Smooth muscle cell (in vitro differentiated cells): Measurements from ENCODE around the gene ADAMTSL1. TPM values are rescaled to one million over a fixed set of nuclear protein-coding genes. Genes with fewer than 3 reads are reported as not detected.

Experiments used
- DNase-seq: peaks from one replicate; lab custom pipeline; 2025; ENCODE audit not compliant: unreplicated experiment; lab: John Stamatoyannopoulos, UW
- H2AFZ ChIP-seq: fragments of 200-600 bp; sonication (generic); 2 replicates; pipeline ENCODE4 v1.6.0; 2016; ENCODE audit warnings: antibody characterized with exemption, low read depth, mild to moderate bottlenecking
- H3F3A ChIP-seq: fragments of 200-600 bp; sonication (generic); 2 replicates; pipeline ENCODE4 v1.6.0; 2017; ENCODE audit warnings: antibody characterized with exemption, low read depth
- H3K27ac ChIP-seq: fragments of 200-600 bp; sonication (generic); 2 replicates; pipeline ENCODE4 v1.5.1; 2016; ENCODE audit warnings: low read depth, mild to moderate bottlenecking
- H3K27me3 ChIP-seq: fragments of 200-600 bp; sonication (generic); 2 replicates; pipeline ENCODE4 v1.6.1; 2016; ENCODE audit warnings: low read depth, mild to moderate bottlenecking
- H3K36me3 ChIP-seq: fragments of 200-600 bp; sonication (generic); 2 replicates; pipeline ENCODE4 v1.5.1; 2016; ENCODE audit warnings: low read depth
- H3K4me1 ChIP-seq: fragments of 200-600 bp; sonication (generic); 2 replicates; pipeline ENCODE4 v1.5.1; 2016; ENCODE audit warnings: low read depth
- H3K4me2 ChIP-seq: fragments of 200-600 bp; sonication (generic); 2 replicates; pipeline ENCODE4 v1.6.0; 2016; ENCODE audit warnings: mild to moderate bottlenecking
- H3K4me3 ChIP-seq: fragments of 200-600 bp; sonication (generic); 2 replicates; pipeline ENCODE4 v1.5.1; 2016; ENCODE audit warnings: mild to moderate bottlenecking
- H3K79me2 ChIP-seq: fragments of 200-600 bp; sonication (generic); 2 replicates; pipeline ENCODE4 v1.6.0; 2016; ENCODE audit warnings: low read depth, mild to moderate bottlenecking
- H3K9ac ChIP-seq: fragments of 200-600 bp; sonication (generic); 2 replicates; pipeline ENCODE4 v1.6.0; 2016; ENCODE audit warnings: low read depth
- H3K9me3 ChIP-seq: fragments of 200-600 bp; sonication (generic); replicated peaks from 2 replicates; pipeline ENCODE4 v1.5.1; 2016; ENCODE audit warnings: low read depth
- H4K20me1 ChIP-seq: fragments of 200-600 bp; sonication (generic); 2 replicates; pipeline ENCODE4 v1.6.0; 2016; ENCODE audit warnings: low read depth
- CTCF ChIP-seq: fragments of 200-600 bp; sonication (generic); IDR thresholded peaks from 2 replicates; pipeline ENCODE4 v1.5.1; 2017; ENCODE audit warnings: borderline replicate concordance, mild to moderate bottlenecking, antibody characterized with exemption; ENCODE audit not compliant: insufficient read depth, poor library complexity, severe bottlenecking
- WGBS: methylation state at CpG from one replicate; pipeline ENCODE4 v1.1.7; 2016; ENCODE audit warnings: low lambda C conversion rate; 5-methylcytosine and 5-hydroxymethylcytosine counted together
- polyA plus RNA-seq: library from polyadenylated mRNA; unstranded; fragments of >200 nt; fragmentation: Nextera tagmentation; extraction: Ambion mirVana; gene quantifications from 2 replicates; pipeline ENCODE4 v1.2.1, GENCODE V29; 2016
- total RNA-seq: library from RNA; depleted of rRNA; stranded (reverse); fragments of >200 nt; gene quantifications from 2 replicates; pipeline ENCODE4 v1.2.3, GENCODE V29; 2014

ADAMTSL1 gene
- total and polyA plus RNA-seq, 2 experiments from 2014 or later = 4.3 to 4.4 TPM

DNA sequence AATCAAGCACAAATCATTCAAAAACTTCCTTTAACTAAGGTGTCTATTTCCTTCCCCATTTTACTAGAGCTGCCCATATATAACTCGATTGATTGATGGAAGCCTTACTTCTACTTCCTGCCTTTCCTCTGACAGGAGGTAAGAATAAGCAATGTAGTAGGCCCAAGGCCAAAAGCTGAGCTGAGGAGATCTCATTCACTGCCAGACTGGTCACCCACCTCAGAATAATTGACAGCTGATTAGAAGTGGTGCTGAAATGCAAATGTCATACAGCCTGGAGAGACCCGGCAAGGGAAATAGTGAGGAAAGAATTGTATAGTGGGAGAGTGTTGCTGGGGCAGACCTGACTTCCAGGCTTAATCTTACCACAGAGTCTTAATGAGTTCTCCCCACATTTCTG lies 319.2 kb downstream of the ADAMTSL1 start:
- Histone ChIP-seq H2AFZ (no peak overlapping the region), H3K4me3 (no peak overlapping the region), H4K20me1 (no peaks in the 10 kb centered on the region), H3K27me3 (no peaks in the 10 kb centered on the region), H3K9me3 (no peaks in the 10 kb centered on the region), H3F3A (no peaks in the 10 kb centered on the region), H3K36me3 (no peaks in the 10 kb centered on the region), H3K27ac (no peak overlapping the region), H3K79me2 (no peaks in the 10 kb centered on the region), H3K9ac (no peak overlapping the region), H3K4me1 (peaks cover 14% of the 10 kb centered on the region), H3K4me2 (no peak overlapping the region)
- 83% methylated on average over 2 of the region's 2 CpGs for WGBS
- TF ChIP-seq CTCF = no peak
- no peak for DNase-seq

DNA sequence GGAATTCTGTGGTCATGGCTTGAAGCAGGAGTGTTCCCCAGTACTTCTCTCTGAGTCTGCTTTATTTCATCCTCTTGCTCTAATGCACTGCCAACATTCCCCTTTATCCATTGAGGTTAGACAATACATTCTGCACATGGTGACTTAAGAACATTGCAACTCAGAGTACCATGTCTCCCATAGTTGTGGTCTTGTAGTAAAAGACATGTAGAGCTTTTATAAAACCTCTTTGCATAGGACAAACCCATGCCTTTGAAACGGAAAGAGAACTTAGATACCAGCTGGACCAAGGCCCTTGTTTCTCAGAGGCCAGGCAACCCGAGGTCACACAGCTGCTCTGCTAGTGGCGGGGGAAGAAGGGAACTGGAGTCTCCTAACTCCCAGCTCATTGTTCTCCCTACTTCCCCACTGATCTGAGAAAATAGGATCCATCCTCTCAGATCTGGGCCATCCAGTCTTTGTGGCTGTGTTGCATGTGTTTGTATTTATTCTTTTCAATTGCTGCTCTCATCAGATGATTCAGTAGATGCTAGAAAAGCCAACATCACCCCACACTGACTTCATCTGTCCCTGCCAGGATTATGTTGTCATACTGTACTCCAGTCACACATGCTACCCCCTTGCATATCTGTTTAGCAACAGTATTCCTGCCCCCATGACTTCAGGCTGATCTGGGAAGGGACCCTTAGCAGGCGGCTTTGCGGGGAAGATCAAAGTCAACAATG lies 322.2 kb downstream of the ADAMTSL1 start:
- H3K9ac ChIP-seq = no peak overlapping the region
- H3K79me2 ChIP-seq = no peaks in the 10 kb centered on the region
- DNase-seq = no peak
- H3F3A ChIP-seq = no peaks in the 10 kb centered on the region
- peak overlapping the region; percentile 11 for H3K4me2 ChIP-seq
- H3K4me1 ChIP-seq = peaks cover 14% of the 10 kb centered on the region
- no peaks in the 10 kb centered on the region for H3K36me3 ChIP-seq
- H3K4me3 ChIP-seq = no peak overlapping the region
- H2AFZ ChIP-seq = no peak overlapping the region
- H4K20me1 ChIP-seq = no peaks in the 10 kb centered on the region
- WGBS = 33% methylated on average over 5 of the region's 5 CpGs
- H3K27ac ChIP-seq = no peak overlapping the region
- no peaks in the 10 kb centered on the region for H3K27me3 ChIP-seq
- no peak for TF ChIP-seq CTCF
- H3K9me3 ChIP-seq = no peaks in the 10 kb centered on the region

DNA sequence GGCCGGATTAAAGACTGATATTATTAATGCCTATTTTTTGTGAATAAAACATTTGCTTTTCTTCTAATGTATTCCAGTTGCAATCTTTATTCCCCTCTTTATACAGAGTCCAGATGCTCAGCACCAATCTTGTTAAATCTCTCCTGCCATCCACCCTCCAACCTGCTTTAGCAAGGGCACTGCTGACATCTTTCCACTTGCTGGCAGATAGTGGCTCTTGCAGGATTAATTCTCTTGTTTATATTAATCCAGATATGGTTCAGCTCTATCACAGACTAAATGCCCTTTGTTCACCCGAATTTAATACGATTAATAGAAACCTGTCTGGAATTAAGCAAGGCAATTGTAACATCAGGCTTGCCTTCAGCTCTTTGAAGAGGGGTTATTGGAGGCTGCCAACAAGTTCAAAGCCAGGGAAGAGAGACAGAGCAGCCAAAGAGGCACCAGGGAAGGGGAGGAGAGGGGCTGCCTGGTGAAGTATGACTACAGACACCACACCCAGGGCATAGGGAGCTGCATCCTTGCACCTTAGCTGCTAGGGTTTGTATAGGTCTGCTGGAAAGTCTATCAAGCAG lies 322.8 kb downstream of the ADAMTSL1 start:
- Histone ChIP-seq H3K4me2 (no peak overlapping the region), H3K4me1 (peaks cover 14% of the 10 kb centered on the region), H3F3A (no peaks in the 10 kb centered on the region), H3K36me3 (no peaks in the 10 kb centered on the region), H4K20me1 (no peaks in the 10 kb centered on the region), H3K27ac (no peak overlapping the region), H3K27me3 (no peaks in the 10 kb centered on the region), H3K9me3 (no peaks in the 10 kb centered on the region), H3K9ac (no peak overlapping the region), H2AFZ (no peak overlapping the region), H3K79me2 (no peaks in the 10 kb centered on the region), H3K4me3 (no peak overlapping the region)
- TF ChIP-seq CTCF = no peak
- no peak for DNase-seq
- WGBS = 75% methylated on average over 3 of the region's 3 CpGs

DNA sequence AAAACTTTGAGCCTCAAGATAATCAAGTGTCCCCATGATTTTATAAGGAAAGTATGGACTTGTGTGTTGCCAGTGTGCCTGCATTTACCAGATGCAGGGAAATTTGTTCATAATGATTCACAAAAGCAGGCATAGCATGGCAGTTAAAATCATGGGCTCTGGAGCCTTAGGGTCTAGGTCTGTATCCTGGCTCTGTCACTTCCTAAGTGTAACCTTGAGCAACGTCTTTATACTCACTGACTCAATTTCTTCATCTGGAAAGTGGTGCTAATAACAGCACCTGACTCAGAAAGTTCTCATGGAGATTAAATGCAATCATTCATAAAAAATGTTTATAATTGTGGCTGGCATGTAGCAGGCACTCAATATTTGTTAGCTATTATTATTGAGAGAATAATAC lies 324.2 kb downstream of the ADAMTSL1 start:
- Histone ChIP-seq H3F3A (no peaks in the 10 kb centered on the region), H3K27me3 (no peaks in the 10 kb centered on the region), H3K9ac (no peak overlapping the region), H3K4me3 (no peak overlapping the region), H3K36me3 (no peaks in the 10 kb centered on the region), H2AFZ (no peak overlapping the region), H3K27ac (no peak overlapping the region), H3K4me1 (peaks cover 14% of the 10 kb centered on the region), H3K9me3 (no peaks in the 10 kb centered on the region), H4K20me1 (no peaks in the 10 kb centered on the region), H3K4me2 (no peak overlapping the region), H3K79me2 (no peaks in the 10 kb centered on the region)
- TF ChIP-seq CTCF = no peak
- no peak for DNase-seq
- WGBS = 53% methylated on average over 1 of the region's 1 CpG
